Endothelial cell (in vitro differentiated cells): ENCODE results near the gene CSRP3. TPM values are rescaled to one million over a fixed set of nuclear protein-coding genes. Genes with fewer than 3 reads are reported as not detected.

Experiments
- DNase-seq: peaks from one replicate; pipeline ENCODE4 v3.0.0; 2021; ENCODE audit warnings: low spot score
- H3K27ac Mint-ChIP-seq: one replicate; pipeline ENCODE4 v1.8.0; 2021; ENCODE audit warnings: mixed read lengths, inconsistent platforms; ENCODE audit not compliant: unreplicated experiment
- H3K27me3 Mint-ChIP-seq: one replicate; pipeline ENCODE4 v1.8.0; 2021; ENCODE audit warnings: mild to moderate bottlenecking, moderate library complexity, mixed read lengths, inconsistent platforms; ENCODE audit not compliant: unreplicated experiment
- H3K36me3 Mint-ChIP-seq: one replicate; pipeline ENCODE4 v1.8.0; 2021; ENCODE audit warnings: mild to moderate bottlenecking, low read depth, mixed read lengths, inconsistent platforms; ENCODE audit not compliant: unreplicated experiment
- H3K4me1 Mint-ChIP-seq: one replicate; pipeline ENCODE4 v1.8.0; 2021; ENCODE audit warnings: mild to moderate bottlenecking, mixed read lengths, inconsistent platforms; ENCODE audit not compliant: unreplicated experiment
- H3K4me3 Mint-ChIP-seq: one replicate; pipeline ENCODE4 v1.8.0; 2021; ENCODE audit warnings: mild to moderate bottlenecking, mixed read lengths, inconsistent platforms; ENCODE audit not compliant: unreplicated experiment
- H3K9me3 Mint-ChIP-seq: one replicate; pipeline ENCODE4 v1.8.0; 2021; ENCODE audit warnings: mixed read lengths, inconsistent platforms; ENCODE audit not compliant: unreplicated experiment
- total RNA-seq: library from RNA; stranded (reverse); fragmentation: NEBNext Ultra II Directional; extraction: Animal tissue kit (Norgen Biotek cat#: 25700); gene quantifications from one replicate; pipeline ENCODE4 v1.2.1, GENCODE V29; 2021; ENCODE audit not compliant: unreplicated experiment
- TF ChIP-seq, protein P1 (sequence below): fragments of 200-600 bp; sonication (generic); IDR thresholded peaks from one replicate; pipeline ENCODE4 v1.5.0; 2021; ENCODE audit warnings: antibody characterized with exemption; ENCODE audit not compliant: unreplicated experiment

Gene CSRP3
- total RNA-seq, 1 donor from 2014 or later = not detected

- no peak for DNase-seq
- no peaks in the 10 kb centered on the region for H3K9me3 Mint-ChIP-seq
- TF ChIP-seq, protein P1, sequence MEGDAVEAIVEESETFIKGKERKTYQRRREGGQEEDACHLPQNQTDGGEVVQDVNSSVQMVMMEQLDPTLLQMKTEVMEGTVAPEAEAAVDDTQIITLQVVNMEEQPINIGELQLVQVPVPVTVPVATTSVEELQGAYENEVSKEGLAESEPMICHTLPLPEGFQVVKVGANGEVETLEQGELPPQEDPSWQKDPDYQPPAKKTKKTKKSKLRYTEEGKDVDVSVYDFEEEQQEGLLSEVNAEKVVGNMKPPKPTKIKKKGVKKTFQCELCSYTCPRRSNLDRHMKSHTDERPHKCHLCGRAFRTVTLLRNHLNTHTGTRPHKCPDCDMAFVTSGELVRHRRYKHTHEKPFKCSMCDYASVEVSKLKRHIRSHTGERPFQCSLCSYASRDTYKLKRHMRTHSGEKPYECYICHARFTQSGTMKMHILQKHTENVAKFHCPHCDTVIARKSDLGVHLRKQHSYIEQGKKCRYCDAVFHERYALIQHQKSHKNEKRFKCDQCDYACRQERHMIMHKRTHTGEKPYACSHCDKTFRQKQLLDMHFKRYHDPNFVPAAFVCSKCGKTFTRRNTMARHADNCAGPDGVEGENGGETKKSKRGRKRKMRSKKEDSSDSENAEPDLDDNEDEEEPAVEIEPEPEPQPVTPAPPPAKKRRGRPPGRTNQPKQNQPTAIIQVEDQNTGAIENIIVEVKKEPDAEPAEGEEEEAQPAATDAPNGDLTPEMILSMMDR = no peak
- H3K27me3 Mint-ChIP-seq = no peaks in the 10 kb centered on the region
- no peaks in the 10 kb centered on the region for H3K36me3 Mint-ChIP-seq
- no peaks in the 10 kb centered on the region for H3K4me1 Mint-ChIP-seq
- no peak overlapping the region for H3K27ac Mint-ChIP-seq
- no peak overlapping the region for H3K4me3 Mint-ChIP-seq
Observed at GRCh38 chr11:19185036-19185435, 16.7 kb downstream of the CSRP3 start.

DNA sequence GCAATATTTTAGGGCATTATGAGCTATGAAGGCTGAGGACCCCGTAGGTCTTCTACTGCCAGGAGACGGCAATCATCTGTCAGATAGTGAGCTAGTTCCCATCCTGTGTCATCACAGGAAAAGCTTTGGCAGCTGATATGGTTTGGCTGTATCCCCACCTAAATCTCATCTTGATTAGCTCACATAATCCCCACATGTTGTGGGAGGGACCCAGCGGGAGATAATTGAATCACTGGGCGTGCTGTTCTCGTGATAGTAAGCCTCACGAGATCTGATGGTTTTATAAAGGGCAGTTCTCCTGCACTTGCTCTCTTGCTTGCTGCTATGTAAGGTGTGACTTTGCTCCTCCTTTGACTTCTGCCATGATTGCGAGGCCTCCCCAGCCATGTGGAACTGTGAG is 18.1 kb downstream of the CSRP3 start:
- Mint-ChIP-seq H3K4me3 (no peak overlapping the region), H3K27ac (no peak overlapping the region), H3K4me1 (no peaks in the 10 kb centered on the region), H3K27me3 (no peaks in the 10 kb centered on the region), H3K36me3 (no peaks in the 10 kb centered on the region), H3K9me3 (no peaks in the 10 kb centered on the region)
- TF ChIP-seq, protein P1 = no peak
- DNase-seq = no peak

- Mint-ChIP-seq H3K4me3 (no peak overlapping the region), H3K27ac (no peak overlapping the region), H3K9me3 (no peaks in the 10 kb centered on the region), H3K36me3 (no peaks in the 10 kb centered on the region), H3K4me1 (no peaks in the 10 kb centered on the region), H3K27me3 (no peaks in the 10 kb centered on the region)
- no peak for DNase-seq
- TF ChIP-seq, protein P1 = no peak
Observed at GRCh38 chr11:19181531-19182261, 20.1 kb downstream of the CSRP3 start.

DNA sequence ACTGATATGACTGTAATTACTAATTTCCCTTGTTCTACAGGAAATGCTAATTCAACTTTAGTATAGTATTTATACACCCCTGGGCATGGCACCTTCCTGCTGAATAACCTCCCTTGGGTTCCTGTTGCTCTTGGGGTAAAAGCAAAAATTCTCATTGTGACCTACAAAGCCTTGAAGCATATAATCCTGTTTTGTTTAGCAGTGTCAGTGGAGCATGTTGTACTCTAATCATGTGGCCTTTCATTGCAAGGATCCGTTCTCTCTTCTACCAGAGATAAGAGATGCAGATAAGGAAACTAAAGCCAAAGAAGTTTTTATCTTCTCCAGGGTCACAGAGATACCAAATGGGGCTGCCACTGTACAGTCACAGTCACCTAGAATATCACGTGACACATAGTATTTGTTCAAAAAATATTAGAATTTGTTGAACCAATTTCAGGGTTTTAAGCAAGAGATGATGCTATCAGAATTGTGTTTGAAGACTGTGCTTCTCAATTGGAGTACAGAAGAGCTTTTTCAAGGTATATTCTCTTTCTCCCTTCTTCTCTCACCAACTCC is 25.1 kb downstream of the CSRP3 start:
- H3K27me3 Mint-ChIP-seq = peaks cover 5% of the 10 kb centered on the region
- TF ChIP-seq, protein P1 = no peak
- no peak for DNase-seq
- no peaks in the 10 kb centered on the region for H3K4me1 Mint-ChIP-seq
- H3K27ac Mint-ChIP-seq = no peak overlapping the region
- no peak overlapping the region for H3K4me3 Mint-ChIP-seq
- H3K9me3 Mint-ChIP-seq = no peaks in the 10 kb centered on the region
- H3K36me3 Mint-ChIP-seq = peaks cover 14% of the 10 kb centered on the region

- DNase-seq = no peak
- peaks cover 14% of the 10 kb centered on the region for H3K36me3 Mint-ChIP-seq
- H3K4me3 Mint-ChIP-seq = no peak overlapping the region
- no peak overlapping the region for H3K27ac Mint-ChIP-seq
- no peaks in the 10 kb centered on the region for H3K4me1 Mint-ChIP-seq
- TF ChIP-seq, protein P1 = no peak
- H3K27me3 Mint-ChIP-seq = peaks cover 5% of the 10 kb centered on the region
- H3K9me3 Mint-ChIP-seq = no peaks in the 10 kb centered on the region
Observed at GRCh38 chr11:19173964-19174638, 27.7 kb downstream of the CSRP3 start.
